Heart left ventricle (tissue), 16 donors: Measurements from ENCODE around the gene OLFM1. TPM values are rescaled to one million over a fixed set of nuclear protein-coding genes. Genes with fewer than 3 reads are reported as not detected.
A peak's percentile ranks its signal among the peaks of the same experiment; 100 is the strongest.

Experiments
- ATAC-seq, 4 donors: fragments of 200-7000 bp; cut with Tn5 transposase; one replicate each; pipeline ENCODE4 v1.9.1; 2020 to 2022; ENCODE audit warnings: moderate library complexity in 4 of 4, mild to moderate bottlenecking in 3 of 4, moderate number of reproducible peaks in 1 of 4
- DNase-seq, 5 donors: peaks; one replicate each; pipeline ENCODE4 v3.0.0-alpha.2; 2020
- H3K27ac ChIP-seq, 12 donors: fragments of 200-600 bp; sonication (generic) in 4 of 12; one replicate each; pipeline versions ENCODE4 v1.5.0 to v1.8.0; 2016 to 2022; ENCODE audit warnings: mild to moderate bottlenecking in 2 of 12
- H3K27me3 ChIP-seq, 9 donors: fragments of 200-600 bp; sonication (generic) in 2 of 9; one replicate each; pipeline versions ENCODE4 v1.5.1 to v1.8.0; 2016 to 2022; ENCODE audit warnings: mild to moderate bottlenecking in 3 of 9
- H3K36me3 ChIP-seq, 9 donors: fragments of 200-600 bp; sonication (generic) in 2 of 9; one replicate each; pipeline versions ENCODE4 v1.5.0 to v1.8.0; 2018 to 2022; ENCODE audit warnings: mild to moderate bottlenecking in 2 of 9
- H3K4me1 ChIP-seq, 12 donors: fragments of 200-600 bp; sonication (generic) in 4 of 12; one replicate each; pipeline versions ENCODE4 v1.5.0 to v1.8.0; 2016 to 2022; ENCODE audit warnings: mild to moderate bottlenecking in 3 of 12
- H3K4me3 ChIP-seq, 12 donors: fragments of 200-600 bp; sonication (generic) in 4 of 12; one replicate each; pipeline versions ENCODE4 v1.5.0 to v1.8.0; 2017 to 2022; ENCODE audit warnings: mild to moderate bottlenecking in 9 of 12, moderate library complexity in 4 of 12
- H3K9me3 ChIP-seq, 12 donors: fragments of 200-600 bp; sonication (generic) in 4 of 12; one replicate each; pipeline versions ENCODE4 v1.5.0 to v1.8.0; 2016 to 2022; ENCODE audit warnings: mild to moderate bottlenecking in 1 of 12
- CTCF ChIP-seq, 12 donors: fragments of 200-600 bp; sonication (generic) in 4 of 12; IDR thresholded peaks; one replicate each; pipeline versions ENCODE4 v1.5.0 to v1.8.0; 2018 to 2022; ENCODE audit warnings: antibody characterized with exemption in 12 of 12, mild to moderate bottlenecking in 5 of 12
- POLR2A ChIP-seq, 2 donors: fragments of 450-650 bp; IDR thresholded peaks; one replicate each; pipeline ENCODE4 v1.6.1; 2017; ENCODE audit warnings: antibody characterized with exemption in 2 of 2, mild to moderate bottlenecking in 2 of 2, moderate library complexity in 2 of 2
- WGBS, 4 donors: extraction: QIAGEN DNeasy Blood & Tissue Kit in 2 of 4; methylation state at CpG; one replicate each; pipeline versions ENCODE4 v1.1.5 to v1.1.7; 2013 to 2018; 5-methylcytosine and 5-hydroxymethylcytosine counted together
- intact Hi-C, 10 donors: fragments of 100-400 bp; cut with DNase I; formaldehyde crosslinking; loops; one replicate each; pipeline versions ENCODE4 v1.11.1 to v1.14.2; 2022
- polyA plus RNA-seq, 2 donors: library from polyadenylated mRNA; stranded (reverse); fragments of 200-250 nt; gene quantifications; one replicate each; pipeline ENCODE4 v1.2.3, GENCODE V29; 2013
- total RNA-seq, 9 donors: library from RNA; depleted of rRNA in 2 of 9; stranded (reverse); fragments of >200 nt in 2 of 9; fragmentation: NEBNext Ultra II Directional in 3 of 9; extraction: Animal tissue kit (Norgen Biotek cat#: 25700) in 3 of 9; gene quantifications; one replicate each; pipeline versions ENCODE4 v1.1.0 to v1.2.4, GENCODE V29; 2016 to 2023
- donor health status: ischemic (EF 13 %, LVEDD 7.1; RV severe dilation, severe dysfunction).
- donor health status: healthy with polysubstance abuse.
- donor health status: DM: no; HTN: yes; CAD: no.
- donor health status: DM: no; HTN: no; CAD: no.
- donor health status: ischemic (EF 25% LVEDD 6.9; RV normal size, moderate dysfunction).
- donor health status: ischemic (EF 25% LVEDD 5.7; RV mildly dilated, moderate dysfunction).
- donor health status: healthy.
- donor health status: DM: yes; HTN: yes; CAD: no.
- donor health status: ischemic (EF 35%, LVEDD 5.7; RV mildly dilated, moderate dysfunction).
- donor health status: nonischemic (EF 11% LVEDD 7.7; RV severe dilation, severe dysfunction).
- donor health status: DM: yes; HTN: yes; CAD: no.
- donor health status: PGD.
- donor health status: ischemic (EF 29% LVEDD 5.4; RV normal size, mild dysfunction).
- donor health status: nonischemic (EF 23%, LVEDD 6.1; RV moderate dilation, normal function).

The OLFM1 gene
- total and polyA plus RNA-seq, 11 donors = 3.5 to 11.8 (median 8.1) TPM

- Histone ChIP-seq H3K4me3 (no peak overlapping the region), H3K27me3 (peaks cover 0 to 19% (median 0%) of the 10 kb centered on the region in 9 donors), H3K4me1 (peaks cover 0 to 18% (median 5%) of the 10 kb centered on the region in 12 donors), H3K27ac (no peak overlapping the region), H3K9me3 (no peaks in the 10 kb centered on the region), H3K36me3 (no peaks in the 10 kb centered on the region)
- TF ChIP-seq CTCF (IDR thresholded peaks at IDR 0.05) = no peak
- no peak for TF ChIP-seq POLR2A (IDR thresholded peaks at IDR 0.05)
- DNase-seq (peak in 2 of 5 donors; percentile 11 to 61), ATAC-seq (no peak)
- 51 to 62% (median 58%) methylated on average over 11 to 12 of the region's 12 CpGs for whole genome bisulfite sequencing, 4 donors
- intact Hi-C loops = loop anchor here in 7 of 10 donors (5.0 to 10.0 kb wide), 3 partner anchors 293 to 303 kb away; no protein-coding TSS in a partner anchor
Measured at GRCh38 chr9:135077497-135078200, 9.8 kb upstream of the OLFM1 start.

- 81 to 91% (median 85%) methylated on average over 11 of the region's 11 CpGs for WGBS, 4 donors
- ATAC-seq (no peak), DNase-seq (peak in 1 of 5 donors; percentile 1)
- TF ChIP-seq CTCF (IDR thresholded peaks at IDR 0.05) = no peak
- TF ChIP-seq POLR2A (IDR thresholded peaks at IDR 0.05) = no peak
- no peak overlapping the region for H3K4me3 ChIP-seq
- H3K9me3 ChIP-seq = no peaks in the 10 kb centered on the region
- H3K4me1 ChIP-seq = peaks cover 0 to 18% (median 6%) of the 10 kb centered on the region in 12 donors
- H3K27me3 ChIP-seq = peaks cover 0 to 19% (median 0%) of the 10 kb centered on the region in 9 donors
- no peaks in the 10 kb centered on the region for H3K36me3 ChIP-seq
- intact Hi-C loops = loop anchor here in 7 of 10 donors (5.0 to 10.0 kb wide), 3 partner anchors 294 to 304 kb away; no protein-coding TSS in a partner anchor
- H3K27ac ChIP-seq = no peak overlapping the region
Measured at GRCh38 chr9:135078361-135078821, 9.1 kb upstream of the OLFM1 start.

- Histone ChIP-seq H3K4me1 (peaks cover 0 to 23% (median 6%) of the 10 kb centered on the region in 12 donors), H3K27ac (no peak overlapping the region), H3K36me3 (no peaks in the 10 kb centered on the region), H3K9me3 (no peaks in the 10 kb centered on the region), H3K4me3 (no peak overlapping the region), H3K27me3 (peaks cover 0 to 19% (median 0%) of the 10 kb centered on the region in 9 donors)
- peak in 1 of 5 donors; percentile 2 for DNase-seq
- ATAC-seq = no peak
- TF ChIP-seq POLR2A (IDR thresholded peaks at IDR 0.05) = no peak
- intact Hi-C loops = loop anchor here in 7 of 10 donors (5.0 to 10.0 kb wide), 3 partner anchors 294 to 304 kb away; no protein-coding TSS in a partner anchor
- WGBS, 4 donors = 89 to 92% (median 91%) methylated on average over 7 of the region's 7 CpGs
Measured at GRCh38 chr9:135079018-135079417, 8.4 kb upstream of the OLFM1 start.

GRCh38 chr9:135079676-135080075 lies 7.8 kb upstream of the OLFM1 start:
- intact Hi-C loops = loop anchor here in 7 of 10 donors (5.0 to 10.0 kb wide), 4 partner anchors 295 to 385 kb away; no protein-coding TSS in a partner anchor

More at GRCh38 chr9:135079676-135080075, 7.8 kb upstream of the OLFM1 start:
- no peak for TF ChIP-seq CTCF (IDR thresholded peaks at IDR 0.05)
- no peak for TF ChIP-seq POLR2A (IDR thresholded peaks at IDR 0.05)
- Histone ChIP-seq H3K9me3 (no peaks in the 10 kb centered on the region), H3K4me3 (no peak overlapping the region), H3K27me3 (peaks cover 0 to 18% (median 0%) of the 10 kb centered on the region in 9 donors), H3K36me3 (no peaks in the 10 kb centered on the region), H3K4me1 (peaks cover 0 to 20% (median 6%) of the 10 kb centered on the region in 12 donors), H3K27ac (no peak overlapping the region)
- WGBS, 4 donors = 84 to 91% (median 88%) methylated on average over 8 of the region's 8 CpGs
- DNase-seq (peak in 2 of 5 donors; percentile 2 to 13), ATAC-seq (no peak)
